Bronchial epithelial cell (primary cell): ENCODE results near the gene HPCA. TPM values are rescaled to one million over a fixed set of nuclear protein-coding genes. Genes with fewer than 3 reads are reported as not detected.

Experiments
- DNase-seq: peaks from one replicate; pipeline ENCODE4 v3.0.0-alpha.2; 2010; ENCODE audit warnings: low read depth
- FAIRE-seq: peaks from 2 replicates; lab custom pipeline; 2011; peaks lifted over from hg19 to GRCh38; lab: Jason Lieb, UNC
- H3K27me3 ChIP-seq: 2 replicates; pipeline ENCODE4 v1.5.1; 2011; ENCODE audit warnings: low read length; ENCODE audit not compliant: control insufficient read depth, insufficient read depth
- H3K36me3 ChIP-seq: 2 replicates; pipeline ENCODE4 v1.5.1; 2011; ENCODE audit warnings: low read length; ENCODE audit not compliant: control insufficient read depth, insufficient read depth
- H3K4me3 ChIP-seq: 2 replicates; pipeline ENCODE4 v1.5.1; 2011; ENCODE audit warnings: mild to moderate bottlenecking, low read depth, low read length, control low read depth
- total RNA-seq: library from RNA; depleted of rRNA; stranded (reverse); fragments of >200 nt; gene quantifications from 2 replicates; pipeline ENCODE4 v1.2.1, GENCODE V29; 2014
- TF ChIP-seq, protein P1 (sequence below): IDR thresholded peaks from 2 replicates; pipeline ENCODE4 v1.5.1; 2011; ENCODE audit warnings: mild to moderate bottlenecking, moderate library complexity, low read length, control low read depth, inconsistent platforms; ENCODE audit not compliant: insufficient read depth, severe bottlenecking

HPCA gene
- total RNA-seq, 1 donor from 2014 or later = not detected

DNA sequence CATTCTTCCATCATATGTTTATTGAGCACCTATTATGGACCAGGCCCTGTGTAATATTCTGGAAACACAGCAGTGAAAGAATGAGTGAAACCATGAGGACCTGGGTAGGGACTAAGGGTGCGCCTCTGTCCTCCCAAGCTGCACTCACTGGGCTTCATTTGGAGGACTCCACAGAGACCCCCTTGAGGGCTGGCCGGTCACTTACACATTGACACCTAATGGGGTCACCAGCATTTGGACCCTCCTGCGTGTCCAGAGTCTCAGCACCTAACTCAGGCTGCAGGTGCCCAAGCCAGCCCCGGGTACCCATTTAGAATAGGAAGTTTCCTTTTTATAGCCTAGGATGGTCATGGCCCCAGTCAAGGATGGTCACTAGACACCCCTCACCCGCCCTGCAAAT lies 12.8 kb upstream of the HPCA start:
- FAIRE-seq (no peak), DNase-seq (no peak)
- Histone ChIP-seq H3K4me3 (no peak overlapping the region), H3K27me3 (peaks cover 8% of the 10 kb centered on the region), H3K36me3 (no peaks in the 10 kb centered on the region)
- TF ChIP-seq, protein P1, sequence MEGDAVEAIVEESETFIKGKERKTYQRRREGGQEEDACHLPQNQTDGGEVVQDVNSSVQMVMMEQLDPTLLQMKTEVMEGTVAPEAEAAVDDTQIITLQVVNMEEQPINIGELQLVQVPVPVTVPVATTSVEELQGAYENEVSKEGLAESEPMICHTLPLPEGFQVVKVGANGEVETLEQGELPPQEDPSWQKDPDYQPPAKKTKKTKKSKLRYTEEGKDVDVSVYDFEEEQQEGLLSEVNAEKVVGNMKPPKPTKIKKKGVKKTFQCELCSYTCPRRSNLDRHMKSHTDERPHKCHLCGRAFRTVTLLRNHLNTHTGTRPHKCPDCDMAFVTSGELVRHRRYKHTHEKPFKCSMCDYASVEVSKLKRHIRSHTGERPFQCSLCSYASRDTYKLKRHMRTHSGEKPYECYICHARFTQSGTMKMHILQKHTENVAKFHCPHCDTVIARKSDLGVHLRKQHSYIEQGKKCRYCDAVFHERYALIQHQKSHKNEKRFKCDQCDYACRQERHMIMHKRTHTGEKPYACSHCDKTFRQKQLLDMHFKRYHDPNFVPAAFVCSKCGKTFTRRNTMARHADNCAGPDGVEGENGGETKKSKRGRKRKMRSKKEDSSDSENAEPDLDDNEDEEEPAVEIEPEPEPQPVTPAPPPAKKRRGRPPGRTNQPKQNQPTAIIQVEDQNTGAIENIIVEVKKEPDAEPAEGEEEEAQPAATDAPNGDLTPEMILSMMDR = no peak

DNA sequence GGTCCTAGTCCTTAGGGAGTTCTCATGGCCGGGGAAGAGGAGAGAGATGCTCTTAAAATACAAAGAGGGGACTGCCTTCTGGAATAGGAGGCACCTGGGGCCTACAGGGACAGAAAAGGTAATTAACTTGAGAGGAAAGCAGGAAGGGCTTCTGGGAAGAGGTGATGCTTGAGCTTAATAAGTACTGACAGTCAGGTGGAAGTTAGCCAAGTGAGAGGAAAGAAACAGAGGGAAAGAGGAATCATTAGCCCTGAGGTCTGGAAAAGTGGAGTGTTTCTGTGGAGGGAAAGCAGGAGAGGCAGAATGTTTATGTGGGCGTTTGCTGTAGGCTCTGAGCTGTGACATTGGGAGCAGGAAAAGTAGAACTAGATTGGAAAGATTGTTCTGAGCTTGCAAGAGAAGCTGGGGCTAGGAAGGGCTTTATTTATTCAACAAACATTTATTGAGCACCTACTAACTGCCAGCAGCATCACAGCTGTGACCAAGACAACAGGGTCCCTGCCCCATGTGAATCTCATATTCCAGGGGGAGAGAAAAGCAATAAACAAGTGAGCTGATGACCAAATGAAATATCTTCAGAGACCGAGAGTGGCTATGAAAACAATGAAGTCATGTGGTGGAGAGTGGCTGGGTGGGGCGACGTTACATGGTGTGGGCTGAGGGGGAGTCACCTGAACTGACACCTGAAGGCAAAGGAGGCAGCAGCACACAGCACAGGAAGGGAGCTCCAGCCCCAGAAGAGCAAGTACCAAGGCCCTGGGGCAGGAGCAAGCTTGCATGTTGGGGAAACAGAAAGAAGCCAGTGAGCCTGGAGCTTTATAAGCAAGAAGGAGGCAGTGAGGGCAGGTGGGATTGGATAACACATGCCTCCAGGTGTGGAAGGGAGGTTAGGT lies 11.2 kb upstream of the HPCA start:
- FAIRE-seq (no peak), DNase-seq (no peak)
- TF ChIP-seq, protein P1 = no peak
- H3K27me3 ChIP-seq = peaks cover 8% of the 10 kb centered on the region
- H3K4me3 ChIP-seq = no peak overlapping the region
- H3K36me3 ChIP-seq = no peaks in the 10 kb centered on the region

DNA sequence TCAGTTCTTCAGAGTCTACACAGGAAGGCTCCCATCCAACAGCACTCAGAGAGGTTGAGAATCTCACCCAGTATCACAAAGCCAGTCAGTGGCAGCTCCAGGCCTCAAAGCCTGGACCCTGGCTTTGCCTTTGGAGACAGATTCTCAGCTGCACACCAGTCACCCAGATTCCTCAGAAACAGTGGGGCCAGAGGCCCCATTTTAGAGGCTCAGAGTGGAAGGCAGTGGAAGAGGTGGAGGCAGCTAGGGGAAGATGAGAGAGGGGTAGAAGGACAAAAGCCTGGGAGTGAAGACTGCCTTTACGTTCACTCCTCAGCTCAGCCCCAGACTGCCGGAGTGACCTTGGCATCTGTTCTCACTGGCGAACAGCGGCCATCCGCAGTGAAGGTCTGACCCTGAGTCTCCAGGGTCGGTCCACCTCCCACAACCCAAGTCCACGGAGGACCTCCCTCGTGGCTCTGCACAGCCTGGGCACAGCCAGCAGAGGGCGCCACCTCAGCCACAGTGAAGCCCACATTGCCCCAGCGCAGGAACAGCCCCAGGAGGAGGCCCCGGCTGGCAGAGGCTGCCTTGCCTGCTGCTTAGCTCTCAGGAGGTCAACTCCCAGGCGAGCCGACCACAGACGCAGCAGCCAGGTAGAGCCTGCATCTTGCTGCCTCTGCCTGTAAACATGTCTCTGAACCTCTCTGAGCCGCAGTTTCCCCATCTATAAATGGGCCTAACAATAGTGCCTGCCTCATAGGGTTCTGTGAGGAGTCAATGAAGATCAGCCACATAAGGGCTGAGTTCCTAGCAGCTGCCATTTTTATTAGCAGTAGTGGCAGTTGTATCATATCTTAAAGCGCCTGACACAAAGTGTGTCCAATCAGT lies 9.7 kb upstream of the HPCA start:
- H3K36me3 ChIP-seq = no peaks in the 10 kb centered on the region
- H3K27me3 ChIP-seq = peaks cover under 1% of the 10 kb centered on the region
- peak; percentile 29 for DNase-seq
- no peak overlapping the region for H3K4me3 ChIP-seq
- FAIRE-seq = no peak
- TF ChIP-seq, protein P1 = peak; percentile 98

DNA sequence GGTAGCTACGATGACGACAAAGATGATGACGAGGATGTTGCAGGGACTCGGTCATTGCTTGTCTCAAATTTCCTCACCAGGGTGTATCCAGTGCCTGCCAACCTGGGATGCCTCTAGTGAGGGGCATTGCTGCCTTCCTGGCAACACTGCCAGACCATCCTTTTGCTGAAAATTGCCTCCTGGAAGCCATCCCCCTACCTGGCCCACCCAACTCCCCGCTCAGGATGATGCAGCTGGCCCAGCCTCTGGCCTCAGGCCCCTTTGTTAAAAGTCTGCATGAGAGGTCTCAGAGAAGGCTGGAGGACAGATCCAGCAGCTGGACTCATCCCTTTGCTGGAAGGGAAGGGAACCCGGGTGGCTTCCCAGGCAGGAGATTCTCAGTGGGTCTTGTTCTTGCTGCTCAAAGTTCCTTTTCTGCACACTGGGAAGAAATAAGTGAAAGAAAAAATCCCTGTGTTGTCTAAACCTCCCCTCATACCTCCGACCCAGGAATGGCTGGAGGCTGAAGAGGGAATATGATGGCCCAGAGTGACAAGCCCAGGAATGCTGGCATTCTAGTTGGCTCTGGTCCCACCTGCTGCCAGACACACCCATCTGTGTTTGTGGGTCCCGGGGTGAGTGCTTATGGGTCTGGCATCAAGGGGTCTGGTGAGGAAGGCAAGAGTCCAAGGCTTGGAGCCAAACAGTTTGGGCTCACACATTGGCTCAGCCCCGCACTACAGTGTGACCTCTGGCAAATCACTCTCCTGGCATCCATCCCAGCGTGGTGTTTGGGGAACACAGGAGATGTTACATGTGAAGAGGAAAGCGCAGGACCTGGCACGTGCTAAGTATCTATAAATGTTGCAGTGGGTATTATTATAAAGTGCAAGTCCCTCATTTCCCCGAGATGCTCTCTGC lies 8.8 kb upstream of the HPCA start:
- no peak for FAIRE-seq
- no peak for DNase-seq
- TF ChIP-seq, protein P1 = no peak

DNA sequence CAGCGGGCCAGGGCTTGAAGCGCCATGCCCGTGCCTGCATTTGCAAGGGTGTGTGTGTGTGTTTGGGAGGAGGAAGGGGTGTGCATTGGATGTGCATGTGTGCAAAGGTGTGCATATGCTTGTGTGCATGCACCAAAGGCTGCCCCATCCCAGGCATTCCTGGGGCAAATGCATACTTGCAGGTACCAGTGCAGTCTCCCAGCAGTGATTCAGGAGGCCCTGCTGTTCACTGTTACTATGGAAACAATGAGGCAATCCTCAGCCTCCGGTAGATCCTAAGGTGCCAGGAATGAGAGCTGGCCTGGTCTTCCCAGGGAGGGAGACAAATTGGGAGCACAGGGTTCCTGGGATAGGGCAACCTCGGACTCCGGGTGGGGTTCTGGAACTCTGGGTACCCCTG lies 8.1 kb upstream of the HPCA start:
- Histone ChIP-seq H3K27me3 (no peaks in the 10 kb centered on the region), H3K36me3 (no peaks in the 10 kb centered on the region), H3K4me3 (no peak overlapping the region)
- DNase-seq (peak; percentile 80), FAIRE-seq (no peak)
- TF ChIP-seq, protein P1 = no peak

More for the DNA sequence above, 8.8 kb upstream of the HPCA start:
- Histone ChIP-seq H3K36me3 (no peaks in the 10 kb centered on the region), H3K27me3 (no peaks in the 10 kb centered on the region), H3K4me3 (no peak overlapping the region)
